ENCODE results near the gene SBDS.
"Not testable (repeated sequence)": the region's sequence is repeated elsewhere in the genome, so short reads cannot be mapped to it uniquely, and the experiment has no call there.

DNA sequence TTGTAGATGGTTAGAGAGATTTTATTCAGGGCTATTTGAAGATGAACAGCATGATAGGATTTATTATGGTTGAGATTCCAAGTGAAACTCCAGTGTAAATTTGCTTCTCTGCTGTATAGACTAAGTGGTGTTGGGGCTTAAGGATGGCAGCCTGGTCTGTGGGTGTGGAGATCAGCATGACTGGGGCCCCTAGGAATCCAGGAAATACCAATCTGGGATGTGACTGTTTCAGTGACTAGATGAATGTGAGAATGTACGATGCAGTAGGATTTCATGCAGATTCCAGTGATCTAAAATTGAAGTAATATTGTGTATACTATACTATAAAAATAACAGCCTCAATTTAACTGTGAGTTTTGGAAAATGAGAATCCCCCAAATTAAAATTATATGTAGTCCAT is 30.1 kb upstream of the SBDS start:
- TF ChIP-seq, protein P1, sequence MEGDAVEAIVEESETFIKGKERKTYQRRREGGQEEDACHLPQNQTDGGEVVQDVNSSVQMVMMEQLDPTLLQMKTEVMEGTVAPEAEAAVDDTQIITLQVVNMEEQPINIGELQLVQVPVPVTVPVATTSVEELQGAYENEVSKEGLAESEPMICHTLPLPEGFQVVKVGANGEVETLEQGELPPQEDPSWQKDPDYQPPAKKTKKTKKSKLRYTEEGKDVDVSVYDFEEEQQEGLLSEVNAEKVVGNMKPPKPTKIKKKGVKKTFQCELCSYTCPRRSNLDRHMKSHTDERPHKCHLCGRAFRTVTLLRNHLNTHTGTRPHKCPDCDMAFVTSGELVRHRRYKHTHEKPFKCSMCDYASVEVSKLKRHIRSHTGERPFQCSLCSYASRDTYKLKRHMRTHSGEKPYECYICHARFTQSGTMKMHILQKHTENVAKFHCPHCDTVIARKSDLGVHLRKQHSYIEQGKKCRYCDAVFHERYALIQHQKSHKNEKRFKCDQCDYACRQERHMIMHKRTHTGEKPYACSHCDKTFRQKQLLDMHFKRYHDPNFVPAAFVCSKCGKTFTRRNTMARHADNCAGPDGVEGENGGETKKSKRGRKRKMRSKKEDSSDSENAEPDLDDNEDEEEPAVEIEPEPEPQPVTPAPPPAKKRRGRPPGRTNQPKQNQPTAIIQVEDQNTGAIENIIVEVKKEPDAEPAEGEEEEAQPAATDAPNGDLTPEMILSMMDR (IDR thresholded peaks at IDR 0.05; ENCODE audit: low read depth, low read length, poor library complexity, severe bottlenecking), result not testable (repeated sequence)
- not testable (repeated sequence) for TF ChIP-seq EZH2phosphoT487 (IDR thresholded peaks at IDR 0.05; ENCODE audit: borderline replicate concordance, low read length)
